GM19099 (cell line): Measurements from ENCODE around the gene CSPG4.

Experiments
- POLR2A ChIP-seq: IDR thresholded peaks from 3 replicates; pipeline ENCODE4 v1.6.1; 2011; ENCODE audit warnings: low read depth; ENCODE audit not compliant: insufficient read length; ENCODE audit errors: extremely low read depth

CSPG4 gene

GRCh38 chr15:75725006-75725718 is 12.5 kb upstream of the CSPG4 start:
- no peak for TF ChIP-seq POLR2A

- TF ChIP-seq POLR2A: no peak
Measured at GRCh38 chr15:75723847-75724660, 11.4 kb upstream of the CSPG4 start.

GRCh38 chr15:75723171-75723846 is 10.7 kb upstream of the CSPG4 start:
- TF ChIP-seq POLR2A: no peak

GRCh38 chr15:75721923-75722870 is 9.5 kb upstream of the CSPG4 start:
- no peak for TF ChIP-seq POLR2A

GRCh38 chr15:75721480-75721922 is 8.9 kb upstream of the CSPG4 start:
- TF ChIP-seq POLR2A: no peak

- TF ChIP-seq POLR2A: no peak
Measured at GRCh38 chr15:75720787-75721479, 8.3 kb upstream of the CSPG4 start.

- no peak for TF ChIP-seq POLR2A
Measured at GRCh38 chr15:75720297-75720696, 7.6 kb upstream of the CSPG4 start.

GRCh38 chr15:75718328-75718727 is 5.7 kb upstream of the CSPG4 start:
- TF ChIP-seq POLR2A: no peak

GRCh38 chr15:75714195-75714594 is 1.5 kb upstream of the CSPG4 start:
- TF ChIP-seq POLR2A: no peak

- TF ChIP-seq POLR2A: no peak
Measured at GRCh38 chr15:75713338-75713895, 769 bp upstream of the CSPG4 start.

GRCh38 chr15:75706682-75706954 is 6.0 kb downstream of the CSPG4 start:
- TF ChIP-seq POLR2A: no peak

- no peak for TF ChIP-seq POLR2A
Measured at GRCh38 chr15:75705854-75706681, 6.6 kb downstream of the CSPG4 start.

- TF ChIP-seq POLR2A: no peak
Measured at GRCh38 chr15:75704618-75705017, 8.0 kb downstream of the CSPG4 start.

- TF ChIP-seq POLR2A: no peak
Measured at GRCh38 chr15:75704263-75704615, 8.4 kb downstream of the CSPG4 start.

GRCh38 chr15:75702436-75702835 is 10.2 kb downstream of the CSPG4 start:
- TF ChIP-seq POLR2A: no peak
